PFSK-1 (cell line): ENCODE results near the gene NTN3.

Experiments
- FOXP2 ChIP-seq: optimal IDR thresholded peaks from 2 replicates; pipeline ENCODE3; 2011; ENCODE audit warnings: borderline replicate concordance, control low read depth, inconsistent platforms; ENCODE audit not compliant: insufficient read depth; ENCODE audit errors: extremely low read length, extremely low read depth
- POLR2AphosphoS5 ChIP-seq: IDR thresholded peaks from 2 replicates; pipeline ENCODE4 v1.6.1; 2012; ENCODE audit warnings: low read depth, mild to moderate bottlenecking, control low read depth, low read length, moderate library complexity
- SIN3A ChIP-seq: IDR thresholded peaks from 2 replicates; pipeline ENCODE4 v1.6.1; 2012; ENCODE audit warnings: mild to moderate bottlenecking, low read length, moderate library complexity, borderline replicate concordance; ENCODE audit not compliant: insufficient read depth
- TAF1 ChIP-seq: IDR thresholded peaks from 2 replicates; pipeline ENCODE4 v1.6.1; 2012; ENCODE audit warnings: low read length, control low read depth, borderline replicate concordance; ENCODE audit not compliant: insufficient read depth
- TF ChIP-seq, protein P1 (sequence below), 2 experiments: IDR thresholded peaks; 2 replicates each; pipeline versions ENCODE4 v1.6.1 to v1.8.0; 2011 to 2012; ENCODE audit warnings: low read depth in 2 of 2, low read length in 2 of 2, control low read depth in 1 of 2, inconsistent platforms in 1 of 2, mild to moderate bottlenecking in 1 of 2, moderate library complexity in 1 of 2; ENCODE audit not compliant: insufficient read depth in 1 of 2

NTN3 gene

DNA sequence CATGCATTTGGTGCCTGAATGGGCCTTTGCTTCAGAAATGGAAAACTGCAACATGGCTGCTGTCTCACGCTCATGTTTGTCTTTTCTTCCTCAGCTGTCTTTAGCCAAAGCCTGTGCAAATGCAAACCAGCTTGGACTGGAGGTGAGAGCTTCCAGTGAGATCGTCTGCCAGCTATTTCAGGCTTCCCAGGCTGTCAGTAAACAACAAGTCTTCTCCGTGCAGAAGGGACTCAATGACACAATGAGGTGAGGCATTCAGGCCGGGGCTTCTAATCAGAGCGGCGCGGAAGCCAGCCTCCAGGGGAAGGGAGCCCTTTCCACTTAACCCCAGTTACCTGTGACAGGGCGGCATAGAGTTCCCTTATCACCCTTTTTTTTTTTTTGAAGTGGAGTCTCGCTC lies 27.5 kb upstream of the NTN3 start:
- TF ChIP-seq POLR2AphosphoS5 (no peak), TAF1 (no peak), FOXP2 (no peak), SIN3A (no peak)
- TF ChIP-seq, protein P1, sequence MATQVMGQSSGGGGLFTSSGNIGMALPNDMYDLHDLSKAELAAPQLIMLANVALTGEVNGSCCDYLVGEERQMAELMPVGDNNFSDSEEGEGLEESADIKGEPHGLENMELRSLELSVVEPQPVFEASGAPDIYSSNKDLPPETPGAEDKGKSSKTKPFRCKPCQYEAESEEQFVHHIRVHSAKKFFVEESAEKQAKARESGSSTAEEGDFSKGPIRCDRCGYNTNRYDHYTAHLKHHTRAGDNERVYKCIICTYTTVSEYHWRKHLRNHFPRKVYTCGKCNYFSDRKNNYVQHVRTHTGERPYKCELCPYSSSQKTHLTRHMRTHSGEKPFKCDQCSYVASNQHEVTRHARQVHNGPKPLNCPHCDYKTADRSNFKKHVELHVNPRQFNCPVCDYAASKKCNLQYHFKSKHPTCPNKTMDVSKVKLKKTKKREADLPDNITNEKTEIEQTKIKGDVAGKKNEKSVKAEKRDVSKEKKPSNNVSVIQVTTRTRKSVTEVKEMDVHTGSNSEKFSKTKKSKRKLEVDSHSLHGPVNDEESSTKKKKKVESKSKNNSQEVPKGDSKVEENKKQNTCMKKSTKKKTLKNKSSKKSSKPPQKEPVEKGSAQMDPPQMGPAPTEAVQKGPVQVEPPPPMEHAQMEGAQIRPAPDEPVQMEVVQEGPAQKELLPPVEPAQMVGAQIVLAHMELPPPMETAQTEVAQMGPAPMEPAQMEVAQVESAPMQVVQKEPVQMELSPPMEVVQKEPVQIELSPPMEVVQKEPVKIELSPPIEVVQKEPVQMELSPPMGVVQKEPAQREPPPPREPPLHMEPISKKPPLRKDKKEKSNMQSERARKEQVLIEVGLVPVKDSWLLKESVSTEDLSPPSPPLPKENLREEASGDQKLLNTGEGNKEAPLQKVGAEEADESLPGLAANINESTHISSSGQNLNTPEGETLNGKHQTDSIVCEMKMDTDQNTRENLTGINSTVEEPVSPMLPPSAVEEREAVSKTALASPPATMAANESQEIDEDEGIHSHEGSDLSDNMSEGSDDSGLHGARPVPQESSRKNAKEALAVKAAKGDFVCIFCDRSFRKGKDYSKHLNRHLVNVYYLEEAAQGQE (IDR thresholded peaks at IDR 0.05; ENCODE audit: insufficient read depth in 1 of 2, low read depth in 2 of 2, low read length in 2 of 2): no peak

DNA sequence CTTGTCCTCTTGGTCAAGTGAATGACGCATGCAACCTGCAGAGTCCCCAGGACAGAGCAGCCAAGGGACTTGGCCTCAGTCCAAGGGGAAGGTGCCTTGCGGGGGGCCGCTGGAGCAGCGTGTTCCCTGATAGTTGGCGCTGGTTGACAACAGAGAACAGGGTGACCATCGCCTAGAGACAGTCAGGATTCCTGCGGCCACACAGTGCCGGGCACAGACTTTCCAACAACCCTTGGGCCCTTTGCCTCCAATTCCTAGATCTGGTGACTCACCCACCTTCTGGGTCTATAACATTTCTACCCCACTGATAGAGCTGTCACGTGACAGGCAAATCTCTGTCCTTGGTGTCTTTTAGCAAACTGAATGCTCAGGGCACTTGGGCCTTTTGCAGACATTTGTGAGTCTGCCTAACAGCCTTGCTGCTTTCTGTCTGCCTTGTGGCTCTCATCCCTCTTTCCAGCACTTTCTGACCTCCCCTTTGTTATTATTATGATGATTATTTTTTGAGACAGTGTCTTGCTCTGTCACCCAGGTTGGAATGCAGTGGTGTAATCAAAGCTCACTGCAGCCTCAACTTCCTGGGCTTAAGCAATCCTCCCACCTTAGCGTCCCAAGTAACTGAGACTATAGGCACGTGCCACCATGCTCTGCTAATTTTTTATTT lies 23.0 kb upstream of the NTN3 start:
- TF ChIP-seq SIN3A (no peak), FOXP2 (no peak), TAF1 (no peak), POLR2AphosphoS5 (no peak)
- TF ChIP-seq, protein P1 (IDR thresholded peaks at IDR 0.05; ENCODE audit: insufficient read depth in 1 of 2, low read depth in 2 of 2, low read length in 2 of 2): no peak

DNA sequence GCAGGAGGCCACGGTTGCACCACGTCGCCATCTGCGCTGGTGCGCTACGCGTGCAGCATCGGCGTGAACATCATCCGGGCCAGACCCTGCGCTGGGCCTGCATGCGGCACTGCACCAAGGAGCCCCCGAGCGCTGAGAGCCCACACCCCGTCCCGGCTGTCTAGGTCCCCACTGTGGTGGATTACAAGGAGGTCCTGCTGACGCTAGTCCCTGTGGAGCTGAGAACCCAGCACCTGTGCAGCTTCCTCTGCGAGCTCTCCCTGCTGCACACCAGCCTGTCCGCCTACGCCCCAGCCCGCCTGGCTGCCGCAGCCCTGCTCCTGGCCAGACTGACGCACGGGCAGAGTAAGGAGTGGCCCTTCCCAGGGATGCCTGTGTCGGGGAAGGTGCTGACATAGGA lies 22.0 kb upstream of the NTN3 start:
- no peak for TF ChIP-seq FOXP2
- TF ChIP-seq, protein P1 (IDR thresholded peaks at IDR 0.05; ENCODE audit: insufficient read depth in 1 of 2, low read depth in 2 of 2, low read length in 2 of 2): no peak
- TF ChIP-seq SIN3A: no peak
- TF ChIP-seq POLR2AphosphoS5: no peak
- TF ChIP-seq TAF1: no peak

DNA sequence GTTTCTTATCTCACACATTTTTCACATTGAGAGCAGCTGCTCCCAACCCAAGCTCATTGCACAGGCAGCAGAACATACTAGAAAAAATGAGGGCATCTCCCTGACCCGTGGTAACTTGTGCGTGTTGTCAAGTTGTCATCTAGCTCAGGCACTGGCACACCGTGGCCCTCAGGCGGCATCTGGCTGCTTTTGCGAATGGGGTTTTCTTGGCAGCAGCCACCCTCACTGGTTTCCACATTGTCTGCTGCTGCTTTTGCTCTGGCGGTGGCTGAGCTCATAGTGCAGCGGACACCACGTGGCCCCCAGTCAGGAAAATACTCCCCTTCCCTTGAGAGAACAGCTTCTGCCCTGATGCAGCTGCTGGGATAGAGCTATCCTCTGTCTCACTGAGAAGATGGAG lies 20.6 kb upstream of the NTN3 start:
- TF ChIP-seq SIN3A: no peak
- no peak for TF ChIP-seq FOXP2
- no peak for TF ChIP-seq POLR2AphosphoS5
- TF ChIP-seq, protein P1 (IDR thresholded peaks at IDR 0.05; ENCODE audit: insufficient read depth in 1 of 2, low read depth in 2 of 2, low read length in 2 of 2): no peak
- TF ChIP-seq TAF1: no peak

DNA sequence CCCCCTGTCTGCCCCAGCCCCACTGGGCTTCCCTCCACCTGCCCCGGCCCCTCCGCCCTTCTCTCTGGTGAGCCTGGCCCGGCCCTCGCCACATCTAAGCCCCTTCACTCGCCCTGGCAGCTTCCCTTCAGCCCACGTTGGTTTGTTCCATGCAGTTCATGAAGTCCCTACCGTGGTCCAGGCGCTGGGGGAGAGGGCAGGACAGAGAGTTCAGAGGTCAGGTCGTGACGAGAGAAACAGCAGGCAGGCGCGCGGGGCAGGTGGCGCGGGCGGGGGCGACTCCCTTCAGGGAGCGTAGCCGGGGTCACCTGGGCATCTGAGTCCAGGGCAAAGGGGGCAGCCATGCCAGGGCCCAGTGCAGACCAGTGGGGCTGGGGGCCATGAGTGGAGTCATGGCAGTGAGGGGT lies 20.1 kb upstream of the NTN3 start:
- TF ChIP-seq SIN3A (no peak), POLR2AphosphoS5 (no peak), TAF1 (no peak), FOXP2 (no peak)
- TF ChIP-seq, protein P1 (IDR thresholded peaks at IDR 0.05; ENCODE audit: insufficient read depth in 1 of 2, low read depth in 2 of 2, low read length in 2 of 2): no peak
